Neural cell (in vitro differentiated cells): ENCODE measurements around the gene PTPRN2. TPM values are rescaled to one million over a fixed set of nuclear protein-coding genes. Genes with fewer than 3 reads are reported as not detected.

Experiments
- H2AFZ ChIP-seq: fragments of 200-600, 300-800 bp; sonication (generic), shearing (Covaris generic); 2 replicates; pipeline ENCODE4 v1.6.0; 2014; ENCODE audit warnings: low read depth, mild to moderate bottlenecking, antibody characterized with exemption, low read length, moderate library complexity
- H3F3A ChIP-seq: fragments of 200-600 bp; shearing (Covaris generic); 2 replicates; pipeline ENCODE4 v1.6.1; 2016; ENCODE audit warnings: mild to moderate bottlenecking, moderate library complexity, mixed read lengths, antibody characterized with exemption, low read length; ENCODE audit not compliant: insufficient read depth, poor library complexity, severe bottlenecking
- H3K27ac ChIP-seq: fragments of 200-600, 300-800 bp; sonication (generic), shearing (Covaris generic); 2 replicates; pipeline ENCODE4 v1.5.1; 2014; ENCODE audit warnings: mild to moderate bottlenecking, low read length, moderate library complexity
- H3K27me3 ChIP-seq: fragments of 300-800, 200-600 bp; sonication (generic), shearing (Covaris generic); 2 replicates; pipeline ENCODE4 v1.6.0; 2014; ENCODE audit warnings: mild to moderate bottlenecking, low read depth, low read length, moderate library complexity; ENCODE audit not compliant: insufficient read depth
- H3K36me3 ChIP-seq: fragments of 300-800, 200-600 bp; sonication (generic), shearing (Covaris generic); 2 replicates; pipeline ENCODE4 v1.5.1; 2014; ENCODE audit warnings: mild to moderate bottlenecking, antibody characterized with exemption, low read length, moderate library complexity; ENCODE audit not compliant: insufficient read depth
- H3K4me2 ChIP-seq: fragments of 300-800, 200-600 bp; sonication (generic), shearing (Covaris generic); 2 replicates; pipeline ENCODE4 v1.6.0; 2014; ENCODE audit warnings: mild to moderate bottlenecking, low read length
- H3K4me3 ChIP-seq: fragments of 300-800, 200-600 bp; sonication (generic), shearing (Covaris generic); 2 replicates; pipeline ENCODE4 v1.5.1; 2014; ENCODE audit warnings: mild to moderate bottlenecking, low read length, moderate library complexity
- H3K79me2 ChIP-seq: fragments of 200-600 bp; shearing (Covaris generic); replicated peaks from 2 replicates; pipeline ENCODE4 v1.6.0; 2014; ENCODE audit warnings: mild to moderate bottlenecking, low read length, moderate library complexity; ENCODE audit not compliant: insufficient read depth
- H3K9ac ChIP-seq: fragments of 300-800, 200-600 bp; sonication (generic), shearing (Covaris generic); 2 replicates; pipeline ENCODE4 v1.6.1; 2016; ENCODE audit warnings: mild to moderate bottlenecking, low read length, mixed read lengths
- H3K9me2 ChIP-seq: fragments of 200-600 bp; shearing (Covaris generic); 2 replicates; pipeline ENCODE4 v1.6.1; 2016; ENCODE audit warnings: mild to moderate bottlenecking, low read length, mixed read lengths; ENCODE audit not compliant: insufficient read depth
- H3K9me3 ChIP-seq: fragments of 200-600, 300-800 bp; sonication (generic), shearing (Covaris generic); 2 replicates; pipeline ENCODE4 v1.6.1; 2016; ENCODE audit warnings: mild to moderate bottlenecking, mixed run types, low read length, moderate library complexity, mixed read lengths
- H4K20me1 ChIP-seq: fragments of 200-600 bp; shearing (Covaris generic); 2 replicates; pipeline ENCODE4 v1.6.1; 2016; ENCODE audit warnings: mild to moderate bottlenecking, mixed run types; ENCODE audit not compliant: insufficient read depth
- CTCF ChIP-seq: fragments of 450-650 bp; IDR thresholded peaks from 2 replicates; pipeline ENCODE4 v1.5.1; 2014; ENCODE audit warnings: antibody characterized with exemption, mild to moderate bottlenecking, moderate library complexity; ENCODE audit not compliant: poor library complexity, severe bottlenecking
- EP300 ChIP-seq: fragments of 450-650 bp; conservative IDR thresholded peaks from 2 replicates; pipeline ENCODE4 v1.6.1; 2014; ENCODE audit warnings: antibody characterized with exemption, mild to moderate bottlenecking, moderate library complexity; ENCODE audit not compliant: poor library complexity, severe bottlenecking
- EZH2 ChIP-seq: fragments of 200-600, 300-800 bp; shearing (Covaris generic), sonication (generic); IDR thresholded peaks from 2 replicates; pipeline ENCODE4 v1.6.1; 2014; ENCODE audit warnings: antibody characterized with exemption, low read length, borderline replicate concordance, mild to moderate bottlenecking; ENCODE audit not compliant: insufficient read depth, poor library complexity, severe bottlenecking
- MXI1 ChIP-seq: fragments of 450-650 bp; conservative IDR thresholded peaks from 2 replicates; pipeline ENCODE4 v1.6.1; 2014; ENCODE audit warnings: antibody characterized with exemption, mild to moderate bottlenecking; ENCODE audit not compliant: poor library complexity, severe bottlenecking
- POLR2AphosphoS5 ChIP-seq: IDR thresholded peaks from 2 replicates; pipeline ENCODE4 v1.6.1; 2012
- RAD21 ChIP-seq: fragments of 450-650 bp; conservative IDR thresholded peaks from 2 replicates; pipeline ENCODE4 v1.6.1; 2014; ENCODE audit warnings: antibody characterized with exemption, mild to moderate bottlenecking, moderate library complexity
- REST ChIP-seq: IDR thresholded peaks from 2 replicates; pipeline ENCODE4 v1.6.1; 2012; ENCODE audit warnings: borderline replicate concordance
- SMC3 ChIP-seq: fragments of 450-650 bp; conservative IDR thresholded peaks from 2 replicates; pipeline ENCODE4 v1.6.1; 2014; ENCODE audit warnings: antibody characterized with exemption, mild to moderate bottlenecking, moderate library complexity; ENCODE audit not compliant: poor library complexity
- TAF1 ChIP-seq: IDR thresholded peaks from 2 replicates; pipeline ENCODE4 v1.6.1; 2012; ENCODE audit warnings: low read depth
- polyA plus RNA-seq: library from polyadenylated mRNA; depleted of rRNA; stranded (reverse); fragments of >200 nt; gene quantifications from 2 replicates; pipeline ENCODE4 v1.2.3, GENCODE V29; 2014

PTPRN2 gene
- polyA plus RNA-seq, 1 donor from 2014 or later: 31.0 TPM

- no peaks in the 10 kb centered on the region for H3F3A ChIP-seq
- H4K20me1 ChIP-seq: no peaks in the 10 kb centered on the region
- no peaks in the 10 kb centered on the region for H3K9me2 ChIP-seq
- H3K4me2 ChIP-seq: no peak overlapping the region
- H3K4me3 ChIP-seq: no peak overlapping the region
- H3K27me3 ChIP-seq: no peaks in the 10 kb centered on the region
- TF ChIP-seq MXI1: no peak
- TF ChIP-seq POLR2AphosphoS5: no peak
- no peak for TF ChIP-seq SMC3
- TF ChIP-seq CTCF: no peak
- no peak for TF ChIP-seq REST
- no peak for TF ChIP-seq RAD21
- no peak for TF ChIP-seq TAF1
- TF ChIP-seq EZH2: no peak
- TF ChIP-seq EP300: no peak
- H3K9ac ChIP-seq: no peak overlapping the region
- no peak overlapping the region for H2AFZ ChIP-seq
- peak overlapping the region; percentile 16 for H3K27ac ChIP-seq
- H3K79me2 ChIP-seq: peaks cover 12% of the 10 kb centered on the region
- no peaks in the 10 kb centered on the region for H3K9me3 ChIP-seq
- H3K36me3 ChIP-seq: peaks cover 16% of the 10 kb centered on the region
Measured at GRCh38 chr7:157587805-157588560, 999.6 kb downstream of the PTPRN2 start.

- peak overlapping the region; percentile 20 for H3K9ac ChIP-seq
- no peaks in the 10 kb centered on the region for H4K20me1 ChIP-seq
- H3K9me3 ChIP-seq: no peaks in the 10 kb centered on the region
- H3K36me3 ChIP-seq: peaks cover 9% of the 10 kb centered on the region
- no peak overlapping the region for H3K4me2 ChIP-seq
- H2AFZ ChIP-seq: no peak overlapping the region
- H3K4me3 ChIP-seq: no peak overlapping the region
- peaks cover 12% of the 10 kb centered on the region for H3K79me2 ChIP-seq
- H3K27me3 ChIP-seq: no peaks in the 10 kb centered on the region
- no peaks in the 10 kb centered on the region for H3F3A ChIP-seq
- peak overlapping the region; percentile 16 for H3K27ac ChIP-seq
- TF ChIP-seq SMC3: no peak
- peak; percentile 76 for TF ChIP-seq EP300
- TF ChIP-seq TAF1: no peak
- peak; percentile 33 for TF ChIP-seq POLR2AphosphoS5
- TF ChIP-seq CTCF: no peak
- TF ChIP-seq EZH2: no peak
- no peak for TF ChIP-seq RAD21
- no peak for TF ChIP-seq MXI1
- TF ChIP-seq REST: no peak
- no peaks in the 10 kb centered on the region for H3K9me2 ChIP-seq
Measured at GRCh38 chr7:157587051-157587804, 1000.4 kb downstream of the PTPRN2 start.
